ENCODE results near the gene NBAS. TPM values are rescaled to one million over a fixed set of nuclear protein-coding genes. Genes with fewer than 3 reads are reported as not detected.

The NBAS gene
- total and polyA plus RNA-seq, 2 donors (not counting 3 experiments of a cell fraction or from before 2014, with no cell fraction given), result 29.4 to 43.0 TPM

- Histone ChIP-seq H2AFZ (ENCODE audit: low read depth, low read length) (no peak overlapping the region), H3K4me1 (ENCODE audit: control insufficient read depth, extremely low read depth, insufficient read depth, low read length) (no peaks in the 10 kb centered on the region), H3K9me3 (replicated peaks; ENCODE audit: control insufficient read depth, insufficient read depth, low read length) (no peaks in the 10 kb centered on the region), H3K4me2 (ENCODE audit: insufficient read depth, low read length) (no peak overlapping the region), H3K27me3 (ENCODE audit: control insufficient read depth in 2 of 2, insufficient read depth in 2 of 2, low read length in 2 of 2) (no peaks in the 10 kb centered on the region), H3K79me2 (ENCODE audit: control insufficient read depth, insufficient read depth, low read length) (no peaks in the 10 kb centered on the region), H4K20me1 (replicated peaks; ENCODE audit: control insufficient read depth, extremely low read depth, insufficient read depth, low read length) (no peaks in the 10 kb centered on the region), H3K9me1 (replicated peaks; ENCODE audit: control insufficient read depth, extremely low read depth, insufficient read depth, low read length) (no peaks in the 10 kb centered on the region), H3K9ac (replicated peaks; ENCODE audit: extremely low read depth, insufficient read depth, low read length) (no peak overlapping the region), H3K4me3 (replicated peaks in 1 of 3; ENCODE audit: insufficient read depth in 1 of 3, low read depth in 1 of 3, low read length in 3 of 3) (no peak overlapping the region), H3K27ac (ENCODE audit: insufficient read depth, low read depth, low read length) (no peak overlapping the region), H3K36me3 (ENCODE audit: control insufficient read depth in 2 of 2, extremely low read depth in 1 of 2, insufficient read depth in 2 of 2, low read length in 2 of 2) (no peaks in the 10 kb centered on the region)
- intact Hi-C loops (cut with micrococcal nuclease), result no loop called here
- DNase-seq (ENCODE audit: low read depth, low spot score) (no peak), FAIRE-seq (no peak)
- ChIA-PET CTCF (no interaction called here), POLR2A (no interaction called here)
- dilution Hi-C loops (cut with MboI; ENCODE audit: extremely low pct_ligation_motif_present, low sequenced_read_pairs), result no loop called here
- no peak for TF ChIP-seq POLR2AphosphoS5 (IDR thresholded peaks at IDR 0.05; ENCODE audit: insufficient read depth, low read depth, low read length)
- no peak for TF ChIP-seq MAX (IDR thresholded peaks at IDR 0.05; ENCODE audit: insufficient read depth, insufficient read length)
- TF ChIP-seq GATA2 (IDR thresholded peaks at IDR 0.05; ENCODE audit: insufficient read depth, insufficient read length, low read depth, low read length), result no peak
- no peak for TF ChIP-seq JUN (IDR thresholded peaks at IDR 0.05; ENCODE audit: borderline replicate concordance, insufficient read depth, insufficient read length, low read depth)
- no peak for TF ChIP-seq POLR2A (IDR thresholded peaks at IDR 0.05; ENCODE audit: low read depth, low read length)
- no peak for TF ChIP-seq EZH2 (IDR thresholded peaks at IDR 0.05; ENCODE audit: borderline replicate concordance, low read depth, low read length, severe bottlenecking)
- no peak for TF ChIP-seq MYC (IDR thresholded peaks at IDR 0.05; ENCODE audit: low read depth, low read length)
- no peak for TF ChIP-seq FOS (IDR thresholded peaks at IDR 0.05; ENCODE audit: borderline replicate concordance, insufficient read depth, low read length)
- TF ChIP-seq CTCF (IDR thresholded peaks at IDR 0.05; ENCODE audit: extremely low read depth in 1 of 2, insufficient read depth in 1 of 2, low read depth in 1 of 2, low read length in 2 of 2), result no peak
- BruUV-seq (replicated peaks), result no TSS peak
Observed at GRCh38 chr2:15436195-15436594, 124.9 kb downstream of the NBAS start.

All from endothelial cell of umbilical vein (primary cell).